HG03280 (cell line): ENCODE results near the gene MBD1.
"Not testable (repeated sequence)": the region's sequence is repeated elsewhere in the genome, so short reads cannot be mapped to it uniquely, and the experiment has no call there.

Experiments used
- ATAC-seq: cut with Tn5 transposase; IDR thresholded peaks from one replicate; pipeline ENCODE4 v1.9.1; 2021; ENCODE audit warnings: mild to moderate bottlenecking, moderate library complexity; ENCODE audit not compliant: unreplicated experiment

MBD1 gene

DNA sequence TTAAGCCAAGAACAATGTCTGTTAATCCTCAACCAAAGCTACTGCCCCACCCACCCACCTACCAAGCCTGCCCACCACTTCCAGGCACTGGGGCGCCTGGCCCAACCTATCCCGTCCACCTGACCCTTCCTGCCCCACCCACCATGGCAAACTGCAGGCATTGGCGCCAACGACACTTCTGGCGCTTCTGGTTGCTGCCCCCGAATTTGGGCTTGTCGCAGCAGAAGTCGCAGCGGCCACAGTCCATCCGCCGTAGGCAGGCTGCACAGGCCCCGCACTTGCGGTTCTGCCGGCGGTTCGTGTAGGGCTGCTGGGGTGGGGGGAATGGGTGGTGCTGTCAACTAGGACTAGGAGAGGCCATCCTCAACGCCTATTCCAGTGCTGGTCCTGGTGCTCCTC lies 7.3 kb downstream of the MBD1 start:
- ATAC-seq, result no peak

DNA sequence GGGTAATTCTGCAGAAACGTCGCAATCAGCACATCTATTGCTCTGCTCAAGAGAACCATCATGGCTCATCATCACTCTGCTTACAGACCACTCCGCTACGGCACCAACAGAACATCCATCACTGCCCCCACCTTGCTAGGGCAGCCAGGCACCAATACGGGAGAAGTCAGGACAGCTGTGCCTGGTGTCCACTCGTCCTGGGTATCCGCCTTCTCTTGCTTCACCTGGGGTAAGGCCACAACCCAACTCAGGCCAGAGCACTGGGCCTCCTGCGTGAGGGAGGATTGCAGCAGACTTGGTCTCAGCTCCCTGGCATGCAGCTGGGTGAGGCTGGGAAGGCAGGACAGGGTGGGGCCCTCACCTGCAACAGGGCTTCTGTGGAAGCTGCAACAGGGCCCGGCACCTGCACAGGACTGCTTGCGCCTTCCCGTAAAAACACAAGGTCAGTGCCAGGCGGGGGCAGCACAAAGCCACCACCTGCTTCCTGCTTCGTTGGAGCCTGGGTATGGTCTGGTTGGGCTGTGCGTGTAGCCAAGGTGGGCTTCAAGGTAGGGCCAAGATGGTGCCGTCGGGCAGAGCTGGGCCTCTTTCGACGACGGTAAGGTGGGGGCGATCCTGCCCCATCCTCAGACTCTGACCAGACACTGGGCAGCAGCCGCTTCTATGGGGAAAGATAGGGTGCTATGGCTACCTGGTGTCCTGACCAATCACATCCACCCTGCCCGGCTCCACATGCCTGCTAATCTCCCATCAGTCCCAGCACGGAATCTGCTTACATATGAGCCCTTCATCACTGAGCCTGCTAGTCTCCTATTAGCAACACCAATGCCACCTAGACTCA lies 7.9 kb downstream of the MBD1 start:
- ATAC-seq, result no peak

DNA sequence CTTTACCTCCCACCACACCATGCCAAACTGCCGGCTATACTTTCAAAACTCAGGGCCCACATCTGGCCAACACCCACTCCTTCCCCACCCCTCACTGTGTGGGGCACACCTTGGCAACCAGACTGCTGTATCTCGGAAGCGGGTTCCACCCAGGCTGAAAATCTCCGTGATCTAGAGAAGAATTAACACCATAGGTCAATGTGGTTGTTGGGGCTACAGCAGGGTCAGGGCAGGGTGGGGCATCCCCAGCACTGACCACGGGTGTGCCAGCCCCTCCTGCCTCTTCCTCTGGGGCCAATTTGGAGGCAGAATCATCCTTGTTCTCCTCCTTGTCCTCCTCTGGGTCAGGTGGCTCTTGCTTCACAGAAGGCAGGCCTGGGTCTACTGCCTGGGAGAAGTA lies 8.8 kb downstream of the MBD1 start:
- no peak for ATAC-seq

GRCh38 chr18:50268022-50268747 lies 13.1 kb downstream of the MBD1 start:
- ATAC-seq, result peak; percentile 72

DNA sequence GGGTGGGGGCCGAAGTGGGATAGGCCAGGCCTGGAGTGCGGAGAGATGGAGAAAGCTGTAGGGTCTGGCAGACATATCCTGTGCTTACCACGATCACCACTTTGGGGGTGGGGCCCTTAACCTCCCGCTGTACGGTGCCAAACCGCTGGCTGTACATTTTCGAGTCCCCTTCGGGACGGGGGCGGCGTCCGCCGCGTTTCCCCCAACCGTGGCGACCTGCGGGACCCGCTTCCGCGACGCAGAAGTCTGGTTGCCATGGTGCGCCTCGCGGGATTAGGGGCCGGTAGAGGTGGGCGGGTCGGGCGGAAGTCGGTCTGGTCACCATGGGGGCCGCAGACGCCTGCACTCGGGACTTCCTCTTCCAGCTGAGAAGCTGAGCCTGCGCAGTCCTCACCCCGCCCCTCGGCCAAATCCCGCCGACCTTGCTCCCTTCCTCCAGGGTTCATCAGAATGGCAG lies 15.0 kb downstream of the MBD1 start, which contains the start of gene CFAP53:
TSS of gene CFAP53 (minus strand) at position 248 of the 457 bp plus-strand sequence. CDS start at position 157, 91 bp downstream.
- ATAC-seq, result peak; percentile 76

DNA sequence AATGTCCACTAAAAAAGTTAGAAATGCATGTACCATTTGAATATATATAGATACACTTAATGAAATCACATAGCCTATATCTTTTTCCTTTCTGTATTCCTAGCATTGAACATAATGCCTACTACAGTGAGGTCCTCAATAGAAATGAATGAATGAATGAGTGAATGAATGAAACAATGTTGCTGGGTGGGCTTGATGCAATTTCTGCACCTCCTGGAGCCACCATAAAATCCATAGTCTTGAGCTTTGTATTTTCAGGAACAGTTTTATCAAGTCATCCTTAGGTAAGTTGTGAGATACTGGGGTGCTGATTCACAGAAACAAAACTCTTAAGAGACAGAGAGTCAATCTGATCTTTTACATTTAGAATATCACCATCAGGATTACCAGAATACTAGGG lies 18.3 kb downstream of the MBD1 start:
- no peak for ATAC-seq

GRCh38 chr18:50250935-50251334 lies 30.4 kb downstream of the MBD1 start:
- no peak for ATAC-seq

GRCh38 chr18:50249576-50249975 lies 31.7 kb downstream of the MBD1 start:
- no peak for ATAC-seq

GRCh38 chr18:50247561-50247960 lies 33.8 kb downstream of the MBD1 start:
- no peak for ATAC-seq

- ATAC-seq, result not testable (repeated sequence)
These were observed 39.6 kb downstream of the MBD1 start for GRCh38 chr18:50241768-50242167.

- no peak for ATAC-seq
These were observed 41.2 kb downstream of the MBD1 start for GRCh38 chr18:50240080-50240563.

DNA sequence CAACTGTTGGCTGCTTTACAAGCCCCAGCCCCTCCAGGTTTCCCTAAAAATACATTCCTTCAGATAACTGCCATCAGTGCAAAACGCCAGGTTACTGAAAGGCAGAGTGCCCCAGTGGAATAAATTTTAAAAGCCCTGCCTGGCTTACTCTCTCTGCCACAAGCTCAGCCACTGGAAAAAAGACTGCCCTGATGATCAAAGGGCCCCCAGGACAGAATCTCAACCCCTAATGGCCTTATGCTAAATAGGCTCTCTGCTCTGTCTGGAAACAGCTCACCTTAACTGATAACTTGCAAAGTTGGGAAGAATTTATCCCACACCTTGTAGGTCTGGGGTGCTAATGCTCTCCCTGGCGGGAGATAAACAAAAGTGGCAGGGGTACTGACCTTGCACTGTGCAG lies 48.9 kb downstream of the MBD1 start:
- no peak for ATAC-seq

DNA sequence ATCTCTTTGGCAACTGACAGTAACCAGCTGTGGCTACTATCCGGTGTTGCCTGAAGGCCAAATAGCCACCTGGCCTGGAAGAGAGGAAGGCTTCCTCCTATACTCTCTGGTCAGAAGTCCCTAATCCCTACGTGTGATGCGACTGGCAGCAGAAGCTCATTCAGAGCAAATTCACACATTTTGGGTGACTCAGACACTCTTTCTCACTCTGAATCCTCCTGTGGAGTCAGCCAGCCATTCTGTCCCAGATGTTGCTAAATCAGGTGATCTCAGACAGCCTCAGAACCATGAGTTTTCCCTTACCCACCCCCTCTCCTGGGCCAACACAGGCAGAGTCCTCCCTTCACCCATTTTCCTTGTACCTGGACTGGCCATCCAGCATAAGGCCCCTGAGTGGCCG lies 49.7 kb downstream of the MBD1 start:
- ATAC-seq, result no peak

GRCh38 chr18:50220249-50220648 lies 61.1 kb downstream of the MBD1 start:
- not testable (repeated sequence) for ATAC-seq
